Tibial nerve (tissue), 4 donors: ENCODE measurements around the gene TRIM50. TPM values are rescaled to one million over a fixed set of nuclear protein-coding genes. Genes with fewer than 3 reads are reported as not detected.
"Not testable (repeated sequence)": the region's sequence is repeated elsewhere in the genome, so short reads cannot be mapped to it uniquely, and the experiment has no call there.

Source experiments
- DNase-seq, 2 donors: peaks; one replicate each; pipeline ENCODE4 v3.0.0-alpha.2; 2019; ENCODE audit warnings: low spot score in 2 of 2
- H3K27ac ChIP-seq, 4 donors: fragments of 200-600 bp; sonication (generic) in 3 of 4; one replicate each; pipeline ENCODE4 v1.5.1; 2017 to 2019; ENCODE audit warnings: mild to moderate bottlenecking in 1 of 4
- H3K27me3 ChIP-seq, 2 donors: fragments of 200-600 bp; sonication (generic) in 1 of 2; one replicate each; pipeline versions ENCODE4 v1.5.1 to v1.6.0; 2017 to 2019
- H3K36me3 ChIP-seq, 3 donors: fragments of 200-600 bp; sonication (generic); one replicate each; pipeline ENCODE4 v1.5.1; 2018 to 2019
- H3K4me1 ChIP-seq, 4 donors: fragments of 200-600 bp; sonication (generic) in 3 of 4; one replicate each; pipeline ENCODE4 v1.5.1; 2017 to 2019
- H3K4me3 ChIP-seq, 4 donors: fragments of 200-600 bp; sonication (generic) in 3 of 4; one replicate each; pipeline ENCODE4 v1.5.1; 2017 to 2019; ENCODE audit warnings: mild to moderate bottlenecking in 1 of 4, moderate library complexity in 1 of 4
- H3K9me3 ChIP-seq, 4 donors: fragments of 200-600 bp; sonication (generic) in 3 of 4; one replicate each; pipeline ENCODE4 v1.5.1; 2017 to 2019
- EP300 ChIP-seq, 2 donors: sonication (generic); formaldehyde crosslinking; IDR thresholded peaks; one replicate each; pipeline ENCODE4 v1.6.1; 2017; ENCODE audit warnings: antibody characterized with exemption in 2 of 2, mild to moderate bottlenecking in 1 of 2
- POLR2A ChIP-seq, 2 donors: fragments of 450-650 bp; IDR thresholded peaks; one replicate each; pipeline ENCODE4 v1.6.1; 2017; ENCODE audit warnings: antibody characterized with exemption in 2 of 2, mild to moderate bottlenecking in 2 of 2, moderate library complexity in 2 of 2
- WGBS, 2 donors: methylation state at CpG; one replicate each; pipeline ENCODE4 v1.1.5; 2018; 5-methylcytosine and 5-hydroxymethylcytosine counted together
- total RNA-seq, 4 donors: library from RNA; depleted of rRNA; stranded (reverse); fragments of >200 nt; gene quantifications; one replicate each; pipeline ENCODE4 v1.1.0, GENCODE V29; 2016
- TF ChIP-seq, protein P1 (sequence below), 5 experiments: fragments of 200-600 bp in 3 of 5; fragments of 450-650 bp in 2 of 5; sonication (generic) in 3 of 5; IDR thresholded peaks; one replicate each; pipeline ENCODE4 v1.5.1; 2016 to 2019; ENCODE audit warnings: antibody characterized with exemption in 5 of 5, mild to moderate bottlenecking in 3 of 5, moderate library complexity in 2 of 5

Gene TRIM50
- total RNA-seq, 4 donors from 2014 or later = 0.20 to 0.84 TPM; not detected in 2

GRCh38 chr7:73308665-73309214 lies 19.1 kb downstream of the TRIM50 start, which contains the start of gene NSUN5:
Gene NSUN5 (minus strand): TSS chr7:73308826. CDS start chr7:73308790, 36 bp downstream.
- Histone ChIP-seq H3K9me3 (no peaks in the 10 kb centered on the region), H3K27ac (peak within 1 kb of the TSS in 3 of 4 donors; percentile 69 to 75 (median 70)), H3K4me3 (peak within 1 kb of the TSS; percentile 57 to 86 (median 82)), H3K4me1 (peaks cover 0 to 19% (median 9%) of the 10 kb centered on the region in 4 donors), H3K27me3 (no peaks in the 10 kb centered on the region), H3K36me3 (peaks cover 0 to 34% (median 6%) of the 10 kb centered on the region in 3 donors)
- peak; percentile 70 to 72 for DNase-seq
- 12 to 20% methylated on average over 23 to 39 of the region's 40 CpGs for WGBS, 2 donors
- TF ChIP-seq, protein P1, sequence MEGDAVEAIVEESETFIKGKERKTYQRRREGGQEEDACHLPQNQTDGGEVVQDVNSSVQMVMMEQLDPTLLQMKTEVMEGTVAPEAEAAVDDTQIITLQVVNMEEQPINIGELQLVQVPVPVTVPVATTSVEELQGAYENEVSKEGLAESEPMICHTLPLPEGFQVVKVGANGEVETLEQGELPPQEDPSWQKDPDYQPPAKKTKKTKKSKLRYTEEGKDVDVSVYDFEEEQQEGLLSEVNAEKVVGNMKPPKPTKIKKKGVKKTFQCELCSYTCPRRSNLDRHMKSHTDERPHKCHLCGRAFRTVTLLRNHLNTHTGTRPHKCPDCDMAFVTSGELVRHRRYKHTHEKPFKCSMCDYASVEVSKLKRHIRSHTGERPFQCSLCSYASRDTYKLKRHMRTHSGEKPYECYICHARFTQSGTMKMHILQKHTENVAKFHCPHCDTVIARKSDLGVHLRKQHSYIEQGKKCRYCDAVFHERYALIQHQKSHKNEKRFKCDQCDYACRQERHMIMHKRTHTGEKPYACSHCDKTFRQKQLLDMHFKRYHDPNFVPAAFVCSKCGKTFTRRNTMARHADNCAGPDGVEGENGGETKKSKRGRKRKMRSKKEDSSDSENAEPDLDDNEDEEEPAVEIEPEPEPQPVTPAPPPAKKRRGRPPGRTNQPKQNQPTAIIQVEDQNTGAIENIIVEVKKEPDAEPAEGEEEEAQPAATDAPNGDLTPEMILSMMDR (IDR thresholded peaks at IDR 0.05) = no peak
- peak in 1 of 2 donors; percentile 80 for TF ChIP-seq EP300 (IDR thresholded peaks at IDR 0.05)
- TF ChIP-seq POLR2A (IDR thresholded peaks at IDR 0.05) = no peak

DNA sequence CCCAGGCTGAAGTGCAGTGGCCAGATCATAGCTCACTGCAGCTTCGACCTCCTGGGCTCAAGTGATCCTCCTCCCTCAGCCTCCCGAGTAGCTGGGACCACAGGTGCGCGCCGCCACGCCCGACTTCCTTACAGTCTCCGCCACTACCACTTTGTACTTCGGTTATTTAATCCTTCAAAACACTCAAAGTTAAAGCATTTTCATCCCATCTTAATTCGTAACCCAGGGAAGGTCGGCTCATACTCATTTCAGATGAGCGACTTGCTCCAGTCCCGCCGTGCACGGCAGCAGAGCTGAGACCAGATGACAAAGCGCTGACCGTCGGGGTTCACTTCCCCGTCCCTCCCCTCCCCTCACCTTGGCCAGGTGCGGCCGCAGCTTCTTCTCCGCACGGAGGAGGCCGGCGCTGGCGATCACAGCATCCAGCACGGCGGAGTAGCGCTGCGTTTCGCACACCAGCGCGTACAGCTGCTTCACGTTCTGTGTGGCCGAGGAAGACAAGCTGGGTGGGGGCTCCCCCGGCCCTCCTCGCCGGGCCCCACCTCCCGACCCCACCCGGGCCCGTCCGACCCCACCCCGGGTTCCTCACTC lies 19.7 kb downstream of the TRIM50 start:
- no peaks in the 10 kb centered on the region for H3K27me3 ChIP-seq
- TF ChIP-seq, protein P1 (IDR thresholded peaks at IDR 0.05) = no peak
- TF ChIP-seq POLR2A (IDR thresholded peaks at IDR 0.05) = no peak
- TF ChIP-seq EP300 (IDR thresholded peaks at IDR 0.05) = no peak
- no peaks in the 10 kb centered on the region for H3K9me3 ChIP-seq
- peaks cover 0 to 19% (median 9%) of the 10 kb centered on the region in 4 donors for H3K4me1 ChIP-seq
- WGBS, 2 donors = 16 to 27% methylated on average over 18 to 33 of the region's 43 CpGs
- H3K27ac ChIP-seq = peak overlapping the region in 3 of 4 donors; percentile 69 to 75 (median 70)
- DNase-seq = no peak
- H3K36me3 ChIP-seq = peaks cover 0 to 39% (median 6%) of the 10 kb centered on the region in 3 donors
- peak overlapping the region; percentile 57 to 86 (median 82) for H3K4me3 ChIP-seq

DNA sequence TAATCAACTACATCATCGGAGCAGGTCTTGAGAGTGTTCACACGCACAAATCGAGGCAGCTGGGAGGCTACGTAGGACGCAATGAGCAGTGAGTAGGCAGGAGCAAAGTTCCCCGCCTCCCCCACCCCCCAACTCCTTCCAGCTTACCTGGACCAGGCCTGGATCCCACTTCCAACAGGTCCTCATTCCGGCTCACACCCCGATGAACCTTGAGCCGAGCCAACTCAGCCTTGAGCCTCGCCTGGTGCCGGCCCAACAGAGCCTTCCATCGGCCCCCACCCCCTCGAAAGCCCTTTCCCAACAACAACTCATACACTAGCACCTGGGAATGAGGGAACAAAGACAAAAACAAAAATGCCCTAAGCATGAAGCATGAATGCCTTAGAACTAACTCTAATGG lies 20.4 kb downstream of the TRIM50 start:
- DNase-seq = no peak
- 93% methylated on average over 13 of the region's 13 CpGs for WGBS, 2 donors
- no peaks in the 10 kb centered on the region for H3K27me3 ChIP-seq
- peak overlapping the region in 1 of 4 donors; percentile 80 for H3K4me3 ChIP-seq
- H3K27ac ChIP-seq = no peak overlapping the region
- H3K9me3 ChIP-seq = no peaks in the 10 kb centered on the region
- peaks cover 0 to 19% (median 9%) of the 10 kb centered on the region in 4 donors for H3K4me1 ChIP-seq
- no peak for TF ChIP-seq EP300 (IDR thresholded peaks at IDR 0.05)
- peaks cover 0 to 44% (median 6%) of the 10 kb centered on the region in 3 donors for H3K36me3 ChIP-seq

GRCh38 chr7:73304612-73305387 lies 23.1 kb downstream of the TRIM50 start:
- H3K27ac ChIP-seq, DNase-seq, H3K9me3 ChIP-seq, H3K4me3 ChIP-seq, H3K27me3 ChIP-seq: not testable (repeated sequence)
- Histone ChIP-seq H3K4me1 (peaks cover 0 to 19% (median 9%) of the 10 kb centered on the region in 4 donors), H3K36me3 (peaks cover 0 to 44% (median 6%) of the 10 kb centered on the region in 3 donors)
- WGBS, 2 donors = 78 to 81% methylated on average over 7 to 8 of the region's 15 CpGs

- 95 to 97% methylated on average over 14 of the region's 14 CpGs for WGBS, 2 donors
- no peak for DNase-seq
- TF ChIP-seq POLR2A (IDR thresholded peaks at IDR 0.05) (no peak), EP300 (IDR thresholded peaks at IDR 0.05) (no peak)
- TF ChIP-seq, protein P1 (IDR thresholded peaks at IDR 0.05) = no peak
- no peaks in the 10 kb centered on the region for H3K9me3 ChIP-seq
- no peak overlapping the region for H3K4me3 ChIP-seq
- peaks cover 0 to 44% (median 6%) of the 10 kb centered on the region in 3 donors for H3K36me3 ChIP-seq
- peaks cover 0 to 14% (median 7%) of the 10 kb centered on the region in 4 donors for H3K4me1 ChIP-seq
- no peak overlapping the region for H3K27ac ChIP-seq
- no peaks in the 10 kb centered on the region for H3K27me3 ChIP-seq
Measured at GRCh38 chr7:73304071-73304470, 23.8 kb downstream of the TRIM50 start.
